DOHH2 (cell line): ENCODE results near the gene LBH.

ENCODE experiments used
- H3F3A ChIP-seq: fragments of 200-600 bp; sonication (generic), shearing (Covaris generic); 2 replicates; pipeline ENCODE4 v1.6.0; 2016; ENCODE audit warnings: antibody characterized with exemption, mild to moderate bottlenecking; ENCODE audit not compliant: control insufficient read depth, insufficient read depth
- H3K27ac ChIP-seq: fragments of 200-600 bp; sonication (generic); 2 replicates; pipeline ENCODE4 v1.5.1; 2014; ENCODE audit warnings: low read depth, mild to moderate bottlenecking, low read length, moderate library complexity
- H3K27me3 ChIP-seq: fragments of 200-600 bp; sonication (generic); 2 replicates; pipeline ENCODE4 v1.6.1; 2014; ENCODE audit warnings: mild to moderate bottlenecking, low read length, mixed read lengths; ENCODE audit not compliant: control insufficient read depth
- H3K36me3 ChIP-seq: fragments of 200-600 bp; sonication (generic); 2 replicates; pipeline ENCODE4 v1.6.1; 2014; ENCODE audit warnings: mild to moderate bottlenecking, low read length, moderate library complexity, mixed read lengths; ENCODE audit not compliant: control insufficient read depth
- H3K4me1 ChIP-seq: fragments of 200-600 bp; sonication (generic); 2 replicates; pipeline ENCODE4 v1.6.1; 2014; ENCODE audit warnings: mild to moderate bottlenecking, low read length, mixed read lengths; ENCODE audit not compliant: control insufficient read depth
- H3K4me2 ChIP-seq: fragments of 200-600 bp; sonication (generic); 2 replicates; pipeline ENCODE4 v1.6.0; 2014; ENCODE audit warnings: mild to moderate bottlenecking, low read length, moderate library complexity
- H3K4me3 ChIP-seq: fragments of 200-600 bp; sonication (generic); 2 replicates; pipeline ENCODE4 v1.5.1; 2014; ENCODE audit warnings: mild to moderate bottlenecking, low read length, mixed read lengths
- H3K79me2 ChIP-seq: fragments of 200-600 bp; sonication (generic); 2 replicates; pipeline ENCODE4 v1.6.1; 2014; ENCODE audit warnings: mild to moderate bottlenecking, low read length, mixed read lengths; ENCODE audit not compliant: control insufficient read depth
- H3K9me2 ChIP-seq: fragments of 200-600 bp; sonication (generic); replicated peaks from 2 replicates; pipeline ENCODE4 v1.6.1; 2014; ENCODE audit warnings: mild to moderate bottlenecking, low read length, mixed read lengths; ENCODE audit not compliant: control insufficient read depth
- H3K9me3 ChIP-seq: fragments of 200-600 bp; sonication (generic); 2 replicates; pipeline ENCODE4 v1.6.1; 2014; ENCODE audit warnings: antibody characterized with exemption, low read length, mixed read lengths; ENCODE audit not compliant: control insufficient read depth, insufficient read depth
- H4K20me1 ChIP-seq: fragments of 200-600 bp; sonication (generic); 2 replicates; pipeline ENCODE4 v1.6.0; 2014; ENCODE audit warnings: low read depth, mild to moderate bottlenecking, antibody characterized with exemption, low read length, moderate library complexity; ENCODE audit not compliant: control insufficient read depth, insufficient read depth
- CTCF ChIP-seq: fragments of 200-600 bp; sonication (generic); IDR thresholded peaks from one replicate; pipeline ENCODE4 v1.5.1; 2014; ENCODE audit warnings: antibody characterized with exemption, mild to moderate bottlenecking, low read depth, low read length; ENCODE audit not compliant: poor library complexity, severe bottlenecking
- EZH2phosphoT487 ChIP-seq: fragments of 200-600 bp; sonication (generic); IDR thresholded peaks from 2 replicates; pipeline ENCODE4 v1.6.1; 2017; ENCODE audit warnings: borderline replicate concordance, mild to moderate bottlenecking, antibody characterized with exemption, low read length, moderate library complexity, mixed read lengths

The LBH gene

GRCh38 chr2:30197570-30198192 is 33.7 kb upstream of the LBH start:
- no peaks in the 10 kb centered on the region for H3K9me3 ChIP-seq
- TF ChIP-seq EZH2phosphoT487 = no peak
- TF ChIP-seq CTCF = no peak

GRCh38 chr2:30201990-30202389 is 29.3 kb upstream of the LBH start:
- H3K27me3 ChIP-seq = peaks cover 7% of the 10 kb centered on the region; the same call in 1 of the 2 replicates
- H3K36me3 ChIP-seq = no peaks in the 10 kb centered on the region
- no peaks in the 10 kb centered on the region for H3K9me2 ChIP-seq
- H3K4me3 ChIP-seq = no peak overlapping the region
- H3K4me2 ChIP-seq = no peak overlapping the region
- no peaks in the 10 kb centered on the region for H4K20me1 ChIP-seq
- no peak overlapping the region for H3K27ac ChIP-seq
- H3K4me1 ChIP-seq = no peaks in the 10 kb centered on the region
- no peaks in the 10 kb centered on the region for H3F3A ChIP-seq
- TF ChIP-seq CTCF (no peak), EZH2phosphoT487 (no peak)
- H3K79me2 ChIP-seq = no peaks in the 10 kb centered on the region
- H3K9me3 ChIP-seq = no peaks in the 10 kb centered on the region

More at GRCh38 chr2:30197570-30198192, 33.7 kb upstream of the LBH start:
- Histone ChIP-seq H3F3A (no peaks in the 10 kb centered on the region), H3K27me3 (no peaks in the 10 kb centered on the region), H3K36me3 (no peaks in the 10 kb centered on the region), H3K79me2 (no peaks in the 10 kb centered on the region), H3K4me1 (no peaks in the 10 kb centered on the region), H3K4me2 (no peak overlapping the region), H3K27ac (no peak overlapping the region), H4K20me1 (no peaks in the 10 kb centered on the region), H3K9me2 (no peaks in the 10 kb centered on the region), H3K4me3 (no peak overlapping the region)

- Histone ChIP-seq H3K9me2 (no peaks in the 10 kb centered on the region), H3K36me3 (no peaks in the 10 kb centered on the region), H3K4me2 (no peak overlapping the region), H3K9me3 (no peaks in the 10 kb centered on the region), H3K27me3 (peaks cover 7% of the 10 kb centered on the region; the same call in 1 of the 2 replicates), H3K79me2 (no peaks in the 10 kb centered on the region), H3K27ac (no peak overlapping the region), H3K4me1 (no peaks in the 10 kb centered on the region), H4K20me1 (no peaks in the 10 kb centered on the region), H3K4me3 (no peak overlapping the region), H3F3A (no peaks in the 10 kb centered on the region)
- TF ChIP-seq EZH2phosphoT487 = no peak
- TF ChIP-seq CTCF = no peak
Measured at GRCh38 chr2:30203156-30203555, 28.2 kb upstream of the LBH start.
